Upper lobe of right lung (tissue), 1 donor: ENCODE measurements around the gene GPC3. TPM values are rescaled to one million over a fixed set of nuclear protein-coding genes. Genes with fewer than 3 reads are reported as not detected.

Experiments
- ATAC-seq: fragments of 200-7000 bp; cut with Tn5 transposase; one replicate; pipeline ENCODE4 v1.9.1; 2020; ENCODE audit warnings: mild to moderate bottlenecking, moderate library complexity
- DNase-seq: peaks from one replicate; pipeline ENCODE4 v3.0.0-alpha.2; 2020
- H3K27ac ChIP-seq: fragments of 200-600 bp; one replicate; pipeline ENCODE4 v1.8.0; 2022
- H3K27me3 ChIP-seq: fragments of 200-600 bp; one replicate; pipeline ENCODE4 v1.8.0; 2022; ENCODE audit warnings: mild to moderate bottlenecking
- H3K36me3 ChIP-seq: fragments of 200-600 bp; one replicate; pipeline ENCODE4 v1.8.0; 2022
- H3K4me1 ChIP-seq: fragments of 200-600 bp; one replicate; pipeline ENCODE4 v1.8.0; 2022
- H3K4me3 ChIP-seq: fragments of 200-600 bp; one replicate; pipeline ENCODE4 v1.8.0; 2022; ENCODE audit warnings: mild to moderate bottlenecking
- H3K9me3 ChIP-seq: fragments of 200-600 bp; one replicate; pipeline ENCODE4 v1.8.0; 2022
- CTCF ChIP-seq: fragments of 200-600 bp; IDR thresholded peaks from one replicate; pipeline ENCODE4 v1.8.0; 2022; ENCODE audit warnings: antibody characterized with exemption
- intact Hi-C: fragments of 100-400 bp; cut with DNase I; formaldehyde crosslinking; loops from one replicate; pipeline ENCODE4 v1.11.0; 2022
- total RNA-seq: library from RNA; stranded (reverse); fragmentation: NEBNext Ultra II Directional; extraction: Animal tissue kit (Norgen Biotek cat#: 25700); gene quantifications from one replicate; pipeline ENCODE4 v1.2.1, GENCODE V29; 2021
- donor health status: DM: no; HTN: yes; CAD: no; lungs with severe emphysema.

GPC3 gene
- total RNA-seq, 1 donor from 2014 or later: 67.7 TPM

- Histone ChIP-seq H3K27ac (no peak overlapping the region), H3K4me1 (no peaks in the 10 kb centered on the region), H3K4me3 (no peak overlapping the region), H3K27me3 (no peaks in the 10 kb centered on the region), H3K9me3 (no peaks in the 10 kb centered on the region), H3K36me3 (no peaks in the 10 kb centered on the region)
- DNase-seq: no peak
- no peak for TF ChIP-seq CTCF
- ATAC-seq: no peak
- intact Hi-C loops: no loop called here
These were observed 128.6 kb downstream of the GPC3 start for GRCh38 chrX:133856819-133857218.

GRCh38 chrX:133854290-133854689 is 131.1 kb downstream of the GPC3 start:
- intact Hi-C loops: no loop called here
- no peak overlapping the region for H3K4me3 ChIP-seq
- ATAC-seq: no peak
- no peak for TF ChIP-seq CTCF
- DNase-seq: no peak
- no peaks in the 10 kb centered on the region for H3K27me3 ChIP-seq
- H3K9me3 ChIP-seq: no peaks in the 10 kb centered on the region
- no peak overlapping the region for H3K27ac ChIP-seq
- H3K4me1 ChIP-seq: no peaks in the 10 kb centered on the region
- no peaks in the 10 kb centered on the region for H3K36me3 ChIP-seq

GRCh38 chrX:133852837-133853356 is 132.5 kb downstream of the GPC3 start:
- no peak for TF ChIP-seq CTCF
- ATAC-seq: no peak
- DNase-seq: no peak
- Histone ChIP-seq H3K9me3 (no peaks in the 10 kb centered on the region), H3K27ac (no peak overlapping the region), H3K4me3 (no peak overlapping the region), H3K4me1 (no peaks in the 10 kb centered on the region), H3K36me3 (no peaks in the 10 kb centered on the region), H3K27me3 (no peaks in the 10 kb centered on the region)
- intact Hi-C loops: no loop called here

- TF ChIP-seq CTCF: no peak
- DNase-seq: no peak
These were observed 133.0 kb downstream of the GPC3 start for GRCh38 chrX:133852401-133852800.

GRCh38 chrX:133850399-133850798 is 135.0 kb downstream of the GPC3 start:
- no peak overlapping the region for H3K27ac ChIP-seq
- H3K36me3 ChIP-seq: no peaks in the 10 kb centered on the region
- intact Hi-C loops: no loop called here
- DNase-seq (no peak), ATAC-seq (no peak)
- H3K27me3 ChIP-seq: no peaks in the 10 kb centered on the region
- no peak overlapping the region for H3K4me3 ChIP-seq
- no peaks in the 10 kb centered on the region for H3K9me3 ChIP-seq
- no peaks in the 10 kb centered on the region for H3K4me1 ChIP-seq
- TF ChIP-seq CTCF: no peak

More at GRCh38 chrX:133852401-133852800, 133.0 kb downstream of the GPC3 start:
- H3K4me3 ChIP-seq: no peak overlapping the region
- no peaks in the 10 kb centered on the region for H3K36me3 ChIP-seq
- no peak for ATAC-seq
- intact Hi-C loops: no loop called here
- no peaks in the 10 kb centered on the region for H3K9me3 ChIP-seq
- H3K4me1 ChIP-seq: no peaks in the 10 kb centered on the region
- no peak overlapping the region for H3K27ac ChIP-seq
- H3K27me3 ChIP-seq: no peaks in the 10 kb centered on the region

- intact Hi-C loops: no loop called here
- no peak for TF ChIP-seq CTCF
These were observed 135.7 kb downstream of the GPC3 start for GRCh38 chrX:133849676-133850075.

More at GRCh38 chrX:133849676-133850075, 135.7 kb downstream of the GPC3 start:
- ATAC-seq (no peak), DNase-seq (no peak)
- Histone ChIP-seq H3K4me1 (no peaks in the 10 kb centered on the region), H3K27me3 (no peaks in the 10 kb centered on the region), H3K36me3 (no peaks in the 10 kb centered on the region), H3K9me3 (no peaks in the 10 kb centered on the region), H3K27ac (no peak overlapping the region), H3K4me3 (no peak overlapping the region)
